SKM-1 (cell line): Measurements from ENCODE around the gene TMED7.
"Not testable (repeated sequence)": the region's sequence is repeated elsewhere in the genome, so short reads cannot be mapped to it uniquely, and the experiment has no call there.

Source experiments
- DNase-seq: peaks from one replicate; lab custom pipeline; 2025; ENCODE audit not compliant: unreplicated experiment; lab: John Stamatoyannopoulos, UW

TMED7 gene

DNA sequence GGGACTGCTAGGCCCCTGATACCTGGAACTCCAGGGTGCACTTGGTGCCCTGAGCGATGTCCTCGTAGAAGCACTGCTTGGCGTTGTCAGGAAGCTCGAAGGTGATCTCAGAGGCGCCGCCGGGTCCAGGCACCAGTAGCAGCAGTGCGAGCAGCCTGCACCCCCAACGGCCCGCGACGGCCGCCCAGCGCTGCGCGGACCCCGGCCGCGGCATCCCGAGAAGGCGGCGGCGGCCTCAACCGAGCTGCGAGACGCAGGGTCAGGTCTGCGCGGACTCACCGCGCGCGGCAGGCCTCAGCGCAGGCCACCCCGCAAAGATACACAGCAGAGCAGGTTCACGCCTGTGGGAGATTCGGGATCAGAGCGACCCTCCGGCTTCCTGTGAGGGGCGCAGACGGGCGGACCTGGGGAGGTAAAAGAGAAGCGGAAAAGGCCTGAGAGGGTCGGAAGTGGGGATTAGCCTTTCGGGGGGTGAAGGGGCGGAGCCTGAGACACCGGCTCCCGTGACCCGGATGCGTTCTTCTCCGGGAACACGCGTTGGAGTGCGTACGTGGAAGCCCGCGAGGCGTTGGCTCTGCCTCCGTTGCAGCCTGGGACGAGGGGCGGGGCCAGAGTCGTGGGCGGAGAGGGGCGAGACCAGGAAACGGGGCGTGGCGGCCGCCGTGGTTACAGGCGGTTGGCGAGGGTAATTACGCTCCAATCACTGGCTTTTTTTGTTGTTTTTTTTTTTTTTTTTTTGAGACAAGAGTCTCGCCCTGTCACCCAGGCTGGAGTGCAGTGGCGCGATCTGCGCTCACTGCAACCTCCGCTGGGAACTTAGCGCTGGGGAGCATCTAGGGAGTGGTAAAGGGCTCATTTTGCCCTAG is at the start of gene TMED7:
TSS of gene TMED7 (minus strand) at position 458 of the 866 bp plus-strand sequence. CDS start at position 214, 244 bp downstream.
- DNase-seq = peak; percentile 96

DNA sequence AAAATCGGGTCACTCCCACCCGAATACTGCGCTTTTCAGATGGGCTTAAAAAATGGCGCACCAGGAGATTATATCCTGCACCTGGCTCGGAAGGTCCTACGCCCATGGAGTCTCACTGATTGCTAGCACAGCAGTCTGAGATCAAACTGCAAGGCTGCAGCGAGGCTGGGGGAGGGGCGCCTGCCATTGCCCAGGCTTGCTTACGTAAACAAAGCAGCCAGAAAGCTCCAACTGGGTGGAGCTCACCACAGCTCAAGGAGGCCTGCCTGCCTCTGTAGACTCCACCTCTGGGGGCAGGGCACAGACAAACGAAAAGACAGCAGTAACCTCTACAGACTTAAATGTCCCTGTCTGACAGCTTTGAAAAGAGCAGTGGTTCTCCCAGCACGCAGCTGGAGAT is 48.9 kb upstream of the TMED7 start:
- not testable (repeated sequence) for DNase-seq

DNA sequence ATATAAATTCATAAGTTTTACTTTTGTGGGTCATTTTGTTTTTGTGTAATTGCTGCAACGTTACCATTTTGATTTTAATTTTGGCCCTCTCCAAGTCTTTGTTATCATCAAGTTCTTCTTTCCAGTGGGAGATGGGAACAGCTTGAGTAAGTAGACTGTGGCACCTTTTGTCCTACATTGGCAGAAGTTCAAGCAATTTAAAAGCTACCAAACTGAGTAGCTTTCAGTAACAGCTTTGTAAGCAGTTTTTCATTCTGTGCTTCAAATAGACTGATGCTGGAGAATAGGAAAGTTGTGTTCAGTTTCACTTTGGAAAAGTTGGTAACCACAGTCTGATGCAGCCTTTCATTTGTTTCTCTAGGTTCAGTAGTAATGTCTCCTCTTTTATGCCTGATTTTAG is 47.8 kb upstream of the TMED7 start:
- DNase-seq = no peak

DNA sequence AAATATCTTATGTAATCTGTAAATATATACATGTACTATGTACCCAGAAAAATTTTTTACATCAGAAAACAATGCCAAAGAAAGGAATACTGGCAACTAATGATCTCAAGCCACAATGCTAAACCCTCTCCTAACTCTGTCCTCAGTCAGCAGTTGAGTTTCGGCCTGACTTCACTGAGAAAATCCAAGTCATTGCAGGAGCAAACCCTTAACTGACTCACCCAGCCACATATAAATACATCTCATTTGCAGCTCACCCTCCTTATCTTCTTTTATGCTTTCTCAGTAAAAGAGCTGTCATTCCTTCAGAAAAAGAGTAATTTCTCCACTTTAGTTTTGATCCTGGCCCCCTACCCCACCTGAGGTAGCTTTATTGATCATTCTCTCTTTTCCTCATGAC is 46.1 kb upstream of the TMED7 start:
- DNase-seq = no peak

DNA sequence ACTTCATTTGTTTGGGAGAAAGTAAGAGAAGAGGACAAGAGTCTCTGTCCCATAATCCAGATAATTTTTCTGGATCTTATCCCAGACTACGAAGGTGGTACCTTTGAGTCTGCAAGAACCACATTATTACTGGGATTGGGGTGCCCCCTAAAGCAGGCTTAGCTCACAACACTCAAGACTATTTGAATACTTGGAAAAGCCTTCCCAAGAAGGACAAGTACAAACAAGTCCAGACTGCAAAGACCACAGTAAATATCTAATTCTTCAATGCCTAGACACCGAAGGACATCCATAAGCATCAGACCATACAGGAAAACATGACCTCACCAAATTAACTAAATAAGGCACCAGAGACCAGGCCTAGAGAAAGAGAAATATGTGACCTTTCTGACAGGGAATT is 40.2 kb upstream of the TMED7 start:
- DNase-seq = no peak

DNA sequence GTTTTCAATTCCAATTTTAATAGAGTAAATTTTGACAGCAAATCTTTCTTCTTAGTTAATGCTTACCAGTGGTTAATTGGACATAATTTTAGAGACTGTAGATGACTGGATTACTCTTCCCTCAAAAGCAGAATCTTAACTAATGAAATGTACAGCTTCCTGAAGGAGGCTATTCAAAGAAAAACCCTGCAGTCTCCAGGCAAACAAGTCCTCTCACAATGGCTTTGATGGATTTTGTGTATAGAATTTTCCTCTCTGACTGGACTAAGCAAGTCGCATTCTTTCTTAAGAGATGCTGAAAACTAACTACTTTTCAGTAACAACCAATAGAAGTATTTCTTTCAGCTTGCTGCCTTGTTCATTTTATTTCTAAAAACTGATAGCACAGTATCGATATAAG is 35.7 kb upstream of the TMED7 start:
- DNase-seq = no peak

DNA sequence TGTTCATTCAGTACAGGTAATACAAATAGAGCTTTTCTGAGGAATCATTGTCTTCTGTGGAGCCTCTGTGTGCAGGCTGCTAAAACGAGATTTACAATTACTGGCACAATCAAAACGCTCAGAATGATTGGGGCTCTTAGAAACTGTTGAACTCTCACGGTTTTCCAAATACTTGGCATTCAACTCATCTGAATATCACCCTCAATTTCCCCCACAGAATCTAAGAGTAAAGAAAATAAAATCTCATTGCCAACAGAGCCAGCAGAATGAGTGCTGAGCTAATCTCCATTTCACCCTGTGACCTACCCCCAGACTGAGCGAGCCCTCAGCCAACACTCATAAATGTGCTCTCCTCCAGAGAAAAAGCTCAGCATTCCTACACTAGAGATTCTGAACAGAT is 35.3 kb upstream of the TMED7 start:
- DNase-seq = no peak

DNA sequence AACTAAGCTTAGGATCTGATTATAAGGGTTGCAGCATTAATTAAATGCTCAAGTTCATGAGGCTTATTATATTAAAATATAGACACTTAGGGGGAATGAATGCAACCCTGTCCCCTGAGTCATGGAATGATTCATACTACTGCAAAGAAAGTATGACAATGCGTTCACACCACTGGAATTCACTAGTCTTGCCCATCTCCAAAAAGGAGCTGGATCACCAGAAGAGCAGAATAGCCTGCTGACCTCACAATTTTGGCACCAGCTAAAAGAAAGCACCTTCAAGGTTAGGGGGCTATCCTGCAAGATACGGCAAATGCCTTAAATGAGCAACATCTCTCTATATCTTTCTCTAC is 32.0 kb upstream of the TMED7 start:
- no peak for DNase-seq

DNA sequence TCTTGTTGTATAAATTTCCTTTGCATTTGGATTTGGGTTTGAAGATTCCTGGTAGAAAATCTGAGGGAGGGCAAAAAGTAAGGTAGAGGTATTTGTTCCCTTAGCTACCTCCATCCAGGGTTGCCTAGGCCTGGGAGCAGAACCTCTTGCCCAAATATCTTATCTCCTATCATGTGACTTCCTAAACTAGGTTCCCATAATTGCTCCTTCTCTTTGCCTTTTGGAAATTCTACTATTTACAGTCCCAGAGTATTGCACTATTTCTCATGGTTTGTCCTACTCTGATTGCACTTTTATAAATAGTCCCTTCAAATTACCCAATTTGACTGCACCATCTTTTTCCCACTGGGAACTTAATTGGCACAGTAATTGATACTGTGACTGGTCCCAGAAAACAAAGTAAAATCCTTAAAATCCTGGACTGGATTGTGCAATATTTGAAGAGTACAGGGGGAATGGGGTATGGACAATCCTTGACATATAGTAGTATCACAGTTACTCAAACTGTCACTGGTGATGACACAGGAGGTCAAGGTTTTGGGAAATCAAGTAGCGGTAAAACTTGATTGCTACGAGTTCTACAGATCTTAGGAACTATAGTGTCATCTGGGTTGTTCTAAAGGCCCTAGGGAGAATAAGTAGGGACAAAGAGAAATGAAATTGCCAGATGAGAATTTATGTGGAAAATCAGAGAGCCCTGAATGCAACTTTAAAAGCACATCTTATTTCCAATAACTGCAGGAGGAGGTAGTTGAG is 31.5 kb upstream of the TMED7 start:
- DNase-seq = no peak

DNA sequence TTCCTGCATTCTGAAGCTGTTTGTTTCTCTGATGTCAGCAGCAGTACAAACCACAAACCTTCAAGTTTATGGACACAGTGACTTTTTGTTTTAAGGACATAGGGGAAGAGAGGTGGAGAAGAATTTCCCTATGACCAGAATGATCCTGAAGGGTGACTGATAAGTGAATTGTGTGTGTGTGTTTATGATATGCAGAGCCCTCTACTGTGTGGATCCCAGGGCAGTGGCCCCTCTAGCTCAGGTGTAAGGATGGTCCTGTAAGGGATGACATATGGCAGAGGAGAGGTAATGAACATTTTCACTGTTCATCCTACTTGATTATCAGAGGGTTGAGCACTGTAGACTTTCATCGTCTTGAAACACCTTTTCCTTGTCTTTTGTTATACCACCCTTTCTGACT is 30.6 kb upstream of the TMED7 start:
- DNase-seq = no peak

DNA sequence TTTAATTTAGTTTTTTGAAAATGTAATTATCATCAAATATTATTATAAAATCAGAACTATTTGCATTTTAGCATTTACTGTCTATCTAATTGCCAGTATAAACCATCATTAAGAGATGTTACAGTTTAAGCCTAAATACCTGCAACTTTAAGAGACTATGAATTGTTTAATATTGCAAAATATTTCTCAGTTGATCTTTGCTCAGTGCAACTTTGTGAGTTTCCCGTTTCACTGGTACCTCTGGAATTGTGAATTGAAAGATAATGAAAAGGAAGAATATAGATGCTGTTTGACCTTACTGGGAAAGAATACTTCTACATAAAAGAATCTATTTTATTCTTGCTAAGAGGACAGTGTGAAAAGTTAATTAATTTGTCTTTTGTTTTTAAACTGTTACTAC is 30.2 kb upstream of the TMED7 start:
- no peak for DNase-seq

DNA sequence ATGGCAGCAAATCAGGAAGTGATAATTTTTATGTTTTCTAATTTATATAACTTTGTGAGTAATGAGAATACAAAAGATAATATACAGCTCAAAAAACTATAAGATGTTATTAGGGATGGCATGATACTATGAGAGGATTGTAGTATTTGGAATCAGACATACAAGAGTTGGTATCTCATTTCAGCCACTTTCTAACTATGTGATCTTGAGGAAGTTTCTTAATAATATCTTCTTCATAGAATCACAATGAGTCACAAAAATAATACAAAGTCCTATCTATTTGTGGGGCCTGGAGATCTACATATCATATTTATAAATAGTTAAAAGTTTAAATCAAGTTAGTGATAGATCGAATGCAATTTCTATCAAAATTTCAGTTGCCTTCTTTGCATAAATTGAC is 23.7 kb upstream of the TMED7 start:
- DNase-seq = no peak

DNA sequence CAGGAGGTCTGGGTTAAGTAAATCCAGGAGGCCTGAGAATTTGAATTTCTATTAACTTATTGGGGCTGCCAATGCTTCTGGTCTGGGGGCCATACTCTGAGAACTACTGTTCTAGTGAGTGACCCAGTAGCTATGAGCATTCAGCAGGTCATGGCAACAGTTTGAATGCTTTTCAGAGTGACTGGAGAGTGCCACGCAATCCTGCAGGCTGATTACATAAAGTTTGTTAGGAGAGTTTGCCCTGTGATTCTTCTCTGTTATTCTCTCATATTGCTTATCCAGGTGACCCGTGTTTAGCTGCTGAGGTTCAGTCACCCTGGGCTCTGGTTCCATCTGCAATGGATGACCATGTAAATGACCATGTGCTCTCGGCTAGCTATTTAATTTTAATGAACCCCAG is 22.2 kb upstream of the TMED7 start:
- no peak for DNase-seq

DNA sequence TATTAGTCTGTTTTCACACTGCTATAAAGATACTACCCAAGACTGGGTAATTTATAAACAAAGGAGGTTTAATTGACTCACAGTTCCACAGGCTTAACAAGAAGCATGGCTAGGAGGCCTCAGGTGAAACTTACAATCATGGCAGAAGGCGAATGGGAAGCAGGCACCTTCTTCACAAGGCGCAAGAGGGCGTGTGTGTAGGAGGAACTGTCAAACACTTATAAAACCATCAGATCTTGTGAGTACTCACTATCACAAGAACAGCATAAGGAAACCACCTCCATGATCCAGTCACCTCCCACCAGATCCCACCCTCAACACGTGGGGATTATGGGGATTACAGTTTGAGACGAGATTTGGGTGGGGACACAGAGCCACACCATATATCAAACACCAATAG is 19.6 kb upstream of the TMED7 start:
- DNase-seq = not testable (repeated sequence)

DNA sequence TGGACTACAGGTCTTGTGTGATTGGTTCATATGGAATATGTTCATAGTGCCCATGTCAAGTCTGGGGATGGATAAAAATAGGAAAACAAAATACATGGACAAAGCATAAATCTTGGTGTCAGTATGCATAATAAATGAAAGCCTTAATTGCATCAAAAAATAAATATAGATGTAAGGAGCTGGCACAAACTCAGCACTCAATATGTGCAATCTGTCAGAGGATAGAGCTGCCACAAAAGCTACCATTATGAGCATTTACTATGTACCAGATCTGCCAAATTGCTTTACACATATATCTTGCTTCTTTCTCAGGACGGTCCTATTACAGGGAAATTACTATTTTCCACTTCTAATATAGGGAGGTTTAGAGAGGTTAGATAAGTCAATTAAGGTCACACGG is 18.2 kb upstream of the TMED7 start:
- no peak for DNase-seq

DNA sequence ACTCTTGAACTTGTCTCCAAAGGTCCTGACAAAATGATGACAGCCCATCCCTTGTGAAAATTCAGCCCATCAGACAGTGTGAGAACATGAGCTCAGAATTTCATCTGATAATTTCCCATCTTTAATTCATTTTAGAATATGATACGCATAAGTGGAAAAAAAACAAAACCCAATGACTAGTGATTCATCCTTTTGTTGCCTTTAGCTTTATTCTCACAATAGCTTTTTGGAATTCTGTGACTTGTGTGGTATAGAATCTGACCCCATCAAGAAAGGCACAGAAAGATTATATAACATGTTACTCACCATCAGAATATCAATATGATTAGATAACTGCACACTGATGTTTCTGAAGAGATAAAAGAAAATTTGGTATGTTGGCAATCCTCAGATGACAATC is 16.1 kb upstream of the TMED7 start:
- no peak for DNase-seq

DNA sequence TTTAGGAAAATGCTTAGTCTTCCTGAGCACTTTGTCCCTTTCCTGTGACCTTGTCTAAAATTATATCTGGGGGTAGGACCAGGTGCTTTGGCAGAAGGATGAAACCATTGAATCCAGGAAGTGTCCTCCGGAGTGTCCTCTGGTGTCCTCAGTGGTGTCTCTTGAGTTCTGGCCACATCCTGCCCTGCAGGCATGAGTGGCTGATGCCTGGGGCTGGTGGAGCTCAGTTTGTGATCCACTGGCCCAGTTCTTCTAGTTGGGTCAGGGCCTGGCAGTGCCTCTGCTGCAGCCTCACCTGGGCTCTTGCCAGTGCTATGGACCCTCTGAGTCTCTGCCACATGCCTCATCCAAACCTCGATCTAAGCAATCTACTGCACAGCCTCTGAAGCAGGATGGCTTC is 14.4 kb upstream of the TMED7 start:
- no peak for DNase-seq

DNA sequence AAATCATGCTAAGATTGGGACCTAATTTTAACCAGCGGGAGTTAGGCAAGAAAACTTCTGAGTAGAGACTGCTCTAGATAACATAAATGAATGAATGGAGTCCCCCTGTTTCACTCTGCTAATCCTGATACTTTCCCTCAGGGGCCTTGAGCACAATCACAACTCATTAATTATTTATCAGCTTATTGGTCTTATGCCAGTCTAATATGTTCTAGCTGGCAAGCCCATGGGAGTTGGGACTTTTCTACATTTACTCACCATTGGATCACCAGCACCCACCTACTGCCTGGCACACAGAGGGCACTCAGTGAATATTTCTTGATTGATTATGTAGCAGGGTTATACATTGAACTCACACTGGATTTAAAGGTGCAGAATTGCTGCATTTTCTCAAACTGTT is 13.5 kb upstream of the TMED7 start:
- DNase-seq = no peak

DNA sequence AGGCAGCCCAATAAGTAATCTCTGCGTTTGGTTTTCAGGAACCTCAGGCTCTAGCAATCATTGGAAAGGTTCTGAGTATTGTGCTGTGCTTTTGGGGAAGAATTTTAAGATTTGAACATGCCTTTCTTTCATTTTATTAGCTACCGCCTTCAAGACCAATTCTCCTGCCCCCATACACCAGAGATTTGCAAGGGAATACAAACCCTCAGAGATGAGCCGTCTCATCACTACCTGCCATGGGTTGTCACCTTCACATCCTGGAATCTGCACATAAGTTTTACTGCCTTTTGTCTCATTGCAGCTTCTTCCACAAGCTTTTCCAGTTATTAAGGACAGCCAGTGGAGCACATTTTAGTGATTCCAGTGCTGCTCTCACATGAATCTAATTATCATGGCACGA is 11.7 kb upstream of the TMED7 start:
- DNase-seq = no peak

DNA sequence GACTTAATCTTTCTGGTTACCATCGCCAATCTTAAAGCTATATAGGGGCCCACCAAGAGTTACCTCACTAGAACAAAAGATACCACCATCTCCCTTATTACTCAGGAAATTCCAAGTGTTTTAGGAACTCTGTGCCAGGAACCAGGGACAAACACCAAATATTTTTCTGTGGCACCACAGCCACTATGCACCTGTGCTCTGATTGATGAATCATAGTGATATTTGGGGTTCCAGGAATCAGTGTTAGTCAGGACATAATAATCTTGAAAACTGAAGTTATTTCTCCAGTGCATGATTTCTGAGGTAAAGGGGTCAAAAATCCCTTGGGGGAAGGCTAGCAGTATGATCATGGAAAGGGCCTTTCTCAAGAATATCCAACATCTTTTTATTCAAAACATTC is 10.2 kb upstream of the TMED7 start:
- DNase-seq = no peak

DNA sequence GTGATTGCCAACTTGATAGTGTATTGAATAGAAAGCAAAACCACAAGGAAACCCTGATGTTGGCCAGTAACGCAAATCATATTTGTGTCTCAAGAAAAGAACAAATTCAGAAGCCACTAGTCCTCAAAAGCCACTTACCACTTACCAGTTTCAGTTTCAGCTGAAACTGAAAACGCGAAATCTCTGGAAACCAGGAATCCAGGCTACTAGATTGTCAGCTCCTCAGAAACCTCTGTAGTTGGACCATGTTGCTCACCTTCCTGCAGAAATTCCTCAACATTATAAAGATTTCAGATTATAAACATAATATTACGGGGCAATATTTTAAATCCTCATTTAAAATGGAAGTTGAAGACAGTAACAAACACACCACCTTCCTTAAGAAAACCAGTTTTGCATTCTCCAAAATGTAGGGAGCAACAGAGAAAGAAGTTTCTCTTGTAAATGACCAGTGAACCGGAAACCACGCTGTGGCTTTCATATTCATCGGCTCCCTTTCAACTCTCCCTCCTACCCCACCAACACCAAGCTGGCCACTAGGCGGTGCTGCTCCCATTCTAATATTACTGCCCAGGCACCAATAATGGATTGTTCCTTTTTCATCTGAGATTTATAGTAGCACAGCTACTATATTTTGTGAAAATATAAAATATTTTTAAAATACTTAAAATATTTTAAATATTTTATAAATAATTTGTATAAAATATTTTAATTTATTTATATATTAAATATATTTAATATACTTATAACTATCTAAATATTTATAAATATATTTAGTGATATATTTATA is 8.7 kb upstream of the TMED7 start:
- peak; percentile 87 for DNase-seq

DNA sequence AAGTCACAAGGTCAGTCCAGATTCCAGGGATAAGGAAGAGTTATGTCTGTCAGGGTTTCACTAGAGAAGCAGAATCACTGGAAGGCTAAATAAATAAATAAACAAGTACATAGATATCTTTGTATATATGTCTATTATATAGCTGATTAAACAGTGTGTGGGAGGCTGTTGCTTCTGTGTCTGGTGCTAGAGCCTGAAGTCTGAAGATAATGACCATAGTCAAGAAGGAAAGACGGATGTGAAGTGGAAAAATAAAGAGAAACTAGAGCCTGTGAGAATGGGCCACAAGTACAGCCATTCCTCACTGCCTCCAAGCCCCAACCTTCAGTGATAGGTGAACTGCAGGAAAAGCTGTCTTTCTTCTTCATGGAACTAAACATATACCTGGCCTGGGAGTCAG is 4.1 kb upstream of the TMED7 start:
- DNase-seq = no peak
